Measurements from ENCODE around the gene NFIB.

Gene NFIB

DNA sequence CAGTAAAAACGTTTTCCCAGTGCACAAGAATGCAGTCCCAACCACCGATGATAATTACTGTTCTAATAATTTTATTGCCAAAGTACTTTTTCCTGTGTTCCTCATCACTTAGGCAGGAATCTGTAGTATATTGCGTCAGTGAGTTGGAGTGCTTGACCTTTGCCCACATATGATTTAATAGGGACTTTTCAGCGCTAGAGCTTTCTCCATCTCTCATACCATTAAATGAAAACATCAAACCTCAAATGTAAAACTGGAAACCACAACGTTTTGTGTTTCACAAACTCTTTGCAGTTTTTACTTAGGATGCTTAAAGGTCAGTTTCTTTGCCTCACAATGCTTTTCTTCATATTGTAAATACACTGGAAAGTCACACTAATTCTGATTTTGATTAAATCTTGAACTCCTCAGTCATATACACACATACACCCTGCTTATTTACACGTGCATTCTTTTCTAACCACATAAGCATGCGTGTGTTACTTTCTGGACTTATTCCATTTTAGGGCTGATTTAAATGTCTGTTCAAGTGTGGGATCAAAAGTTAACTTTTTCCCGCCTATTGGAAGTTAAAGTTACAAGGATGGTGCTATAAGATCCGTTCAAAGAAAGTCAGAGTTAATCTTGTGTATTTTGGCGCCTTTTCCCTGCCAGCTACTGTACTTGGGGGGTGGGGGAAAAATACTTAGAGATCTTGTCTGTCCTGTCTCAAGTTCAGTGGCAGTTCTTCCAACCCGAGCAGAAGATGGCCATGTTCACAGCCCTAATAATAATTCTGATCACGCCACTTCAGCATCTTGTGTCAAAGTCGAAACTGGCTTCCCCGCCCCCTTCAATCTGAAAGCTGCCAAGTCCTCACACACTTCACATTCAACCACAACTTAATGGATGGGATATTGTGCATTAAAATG, 6.6 kb upstream of the NFIB start:
- DNase-seq (ENCODE audit: low read depth) = peak; percentile 97
- TF ChIP-seq CTCF (conservative IDR thresholded peaks at IDR 0.05; ENCODE audit: low read depth, low read length) = no peak
- peak overlapping the region; percentile 34 for H3K4me3 ChIP-seq (ENCODE audit: low read depth, low read length)

DNA sequence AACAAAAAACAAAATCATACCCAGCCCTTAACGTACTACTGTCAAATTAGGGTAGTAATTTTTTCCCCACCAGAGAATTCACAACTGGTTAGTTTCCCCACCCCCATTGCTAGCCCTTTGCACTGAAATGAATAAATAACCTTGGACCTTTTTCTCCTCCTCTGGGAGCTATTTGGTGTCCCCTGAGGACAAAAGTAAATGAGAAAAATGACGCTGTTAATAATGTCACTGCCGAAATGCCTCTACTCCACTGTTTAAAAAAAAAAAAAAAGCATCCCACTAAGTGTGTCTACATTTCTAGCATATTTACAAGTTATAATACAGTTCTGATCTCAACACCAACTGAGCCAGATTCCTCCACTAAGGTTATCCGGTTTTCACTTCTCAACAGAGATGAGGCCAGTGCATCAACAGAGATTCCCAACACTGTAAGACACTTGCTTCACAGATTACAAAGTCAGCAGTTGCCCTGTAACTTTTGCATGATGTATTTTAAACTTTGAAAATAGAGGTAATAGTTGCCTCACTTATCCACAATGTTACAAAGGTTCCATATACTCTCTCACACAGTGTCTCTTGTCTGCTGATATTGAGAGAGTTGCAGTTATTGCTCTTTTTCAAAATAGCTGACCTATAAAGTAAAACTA, 5.1 kb upstream of the NFIB start:
- DNase-seq (ENCODE audit: low read depth) = no peak
- no peak overlapping the region for H3K4me3 ChIP-seq (ENCODE audit: low read depth, low read length)
- no peak for TF ChIP-seq CTCF (conservative IDR thresholded peaks at IDR 0.05; ENCODE audit: low read depth, low read length)

DNA sequence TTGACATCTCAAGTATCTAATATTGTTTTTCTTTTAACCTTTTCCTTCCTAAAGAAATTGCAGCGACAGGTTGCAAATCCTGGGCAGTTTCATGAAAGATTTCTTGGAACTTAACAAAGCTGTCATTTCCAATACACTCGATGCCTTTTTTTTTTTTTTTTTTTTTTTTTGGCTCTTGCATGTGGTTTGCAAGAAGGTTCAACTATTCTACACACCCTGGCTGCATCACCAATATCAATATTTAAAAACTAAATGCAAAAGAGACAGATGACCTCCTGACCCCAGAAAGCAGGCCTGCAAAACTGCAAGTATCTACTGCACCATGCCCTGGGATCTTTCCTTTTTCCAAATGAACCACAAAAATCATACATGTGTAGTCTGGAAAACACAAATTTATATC, 4.4 kb upstream of the NFIB start:
- DNase-seq (ENCODE audit: low read depth) = no peak
- TF ChIP-seq CTCF (conservative IDR thresholded peaks at IDR 0.05; ENCODE audit: low read depth, low read length) = no peak
- no peak overlapping the region for H3K4me3 ChIP-seq (ENCODE audit: low read depth, low read length)

DNA sequence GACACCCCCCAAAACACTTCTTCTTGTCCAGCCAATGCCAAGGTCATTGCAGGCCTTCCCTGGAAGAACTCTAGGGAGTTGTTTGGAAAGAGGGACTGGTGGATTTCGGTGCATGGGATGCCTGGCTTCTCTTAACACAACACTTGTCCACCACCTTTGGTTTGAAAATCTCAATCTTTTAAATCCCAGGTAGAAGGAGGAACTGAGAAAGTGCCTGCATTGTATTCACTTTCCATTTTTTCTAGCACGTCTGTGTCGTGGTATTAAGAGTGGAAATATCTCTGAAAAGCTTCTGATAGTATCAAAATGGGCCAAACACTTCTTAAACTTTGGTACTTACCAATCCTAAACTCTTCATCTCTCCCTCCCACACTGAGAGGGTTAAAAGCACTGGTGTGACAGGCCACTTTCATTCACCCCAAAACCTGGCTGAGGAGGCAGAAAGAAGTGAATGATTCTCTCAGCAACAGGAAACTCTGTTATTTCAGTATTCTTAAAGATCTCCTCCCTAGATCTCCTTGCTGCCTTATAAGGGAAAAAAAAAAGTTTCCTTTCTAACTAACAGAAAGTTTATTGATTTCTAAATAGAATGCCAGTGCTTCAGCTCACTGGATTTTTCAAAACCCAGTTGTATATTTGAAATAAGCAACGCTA, 3.9 kb upstream of the NFIB start:
- no peak for TF ChIP-seq CTCF (conservative IDR thresholded peaks at IDR 0.05; ENCODE audit: low read depth, low read length)
- no peak overlapping the region for H3K4me3 ChIP-seq (ENCODE audit: low read depth, low read length)
- DNase-seq (ENCODE audit: low read depth) = no peak

GRCh38 chr9:14316602-14317300, 2.8 kb upstream of the NFIB start:
- TF ChIP-seq CTCF (conservative IDR thresholded peaks at IDR 0.05; ENCODE audit: low read depth, low read length) = no peak
- H3K4me3 ChIP-seq (ENCODE audit: low read depth, low read length) = peak overlapping the region; percentile 83
- no peak for DNase-seq (ENCODE audit: low read depth)

- no peak for TF ChIP-seq CTCF (conservative IDR thresholded peaks at IDR 0.05; ENCODE audit: low read depth, low read length)
- peak overlapping the region; percentile 83 for H3K4me3 ChIP-seq (ENCODE audit: low read depth, low read length)
Measured at GRCh38 chr9:14315875-14316601, 2.1 kb upstream of the NFIB start.

More at GRCh38 chr9:14315875-14316601, 2.1 kb upstream of the NFIB start:
- peak; percentile 63 for DNase-seq (ENCODE audit: low read depth)

Measured in choroid plexus epithelial cell (primary cell).